Measurements from ENCODE around the gene ZNF24. TPM values are rescaled to one million over a fixed set of nuclear protein-coding genes. Genes with fewer than 3 reads are reported as not detected.

ZNF24 gene
- total and polyA plus RNA-seq, 10 of the 15 experiments (the other 5 are each of a cell fraction or from before 2014, with no cell fraction given) = 13.6 to 41.7 (median 28.3) TPM

DNA sequence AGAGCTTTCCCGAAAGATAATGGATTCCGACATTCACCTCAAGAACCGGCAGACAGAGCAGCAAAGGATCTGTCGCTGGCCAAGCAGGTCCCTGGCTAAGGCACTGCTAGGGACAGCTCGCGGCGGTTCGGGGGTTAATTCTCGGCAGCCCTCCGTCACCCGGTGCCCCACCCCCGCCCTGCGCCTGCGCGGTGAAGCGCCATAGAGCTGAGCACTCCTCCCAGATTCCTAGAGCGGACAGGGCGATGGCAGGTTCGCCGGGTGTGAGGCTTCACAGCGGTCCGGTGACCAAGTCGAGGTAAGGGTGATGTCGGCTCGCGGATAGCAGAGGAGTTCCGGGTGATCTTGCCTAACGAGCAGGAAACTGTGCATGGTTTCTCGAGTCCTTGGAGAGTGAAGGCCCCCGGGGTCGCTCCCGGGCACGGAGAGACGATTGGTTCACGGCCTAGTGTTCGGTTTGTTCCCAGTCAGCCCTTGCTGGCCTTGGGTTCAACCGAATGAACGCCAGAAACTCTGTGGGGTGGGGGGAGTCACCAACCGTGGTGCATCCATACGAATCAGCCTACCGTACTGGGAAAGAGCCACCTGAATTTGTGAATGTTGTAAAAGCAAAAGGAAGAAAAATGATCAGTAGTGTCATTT, 54.0 kb downstream of the ZNF24 start, which contains the start of gene ZSCAN30:
Gene ZSCAN30, minus strand, starts transcription at position 136 of the 642 bp plus-strand sequence. CDS start 25,877 bp downstream, outside the sequence.
- H3K9ac ChIP-seq (ENCODE audit: control insufficient read depth, insufficient read depth, low read length) = peak within 1 kb of the TSS; percentile 86
- DNase-seq (ENCODE audit: low read depth, low spot score) = peak; percentile 86
- BruUV-seq (replicated peaks) = no TSS peak
- H3K27me3 ChIP-seq (replicated peaks in 1 of 2; ENCODE audit: control insufficient read depth in 2 of 2, insufficient read depth in 2 of 2, low read length in 1 of 2) = no peaks in the 10 kb centered on the region
- SMC1A ChIA-PET (ENCODE audit: uncharacterized antibody, unreplicated experiment) = interaction anchor here (1.0 to 4.2 kb wide), 7 partner anchors 9 to 65 kb away, joined by 3 to 21 read pairs (median 10); partner anchors contain the start of genes ZNF24 and ZNF397
- H3K9me3 ChIP-seq (replicated peaks; ENCODE audit: control insufficient read depth, insufficient read depth, low read length) = peaks cover 16% of the 10 kb centered on the region
- RAD21 ChIA-PET (ENCODE audit: unreplicated experiment) = interaction anchor here (0.6 to 1.7 kb wide), 3 partner anchors 51 to 54 kb away, joined by 3 to 4 read pairs (median 3); partner anchors contain the start of gene ZNF24
- H3K4me3 ChIP-seq = peak within 1 kb of the TSS; percentile 83
- H3K4me2 ChIP-seq (ENCODE audit: control insufficient read depth, insufficient read depth) = peak within 1 kb of the TSS; percentile 96
- CTCF ChIA-PET = interaction anchor here (0.7 to 1.3 kb wide), 3 partner anchors 48 to 510 kb away, joined by 3 to 6 read pairs (median 3); no protein-coding TSS in a partner anchor
- peaks cover 0 to 15% of the 10 kb centered on the region in 2 experiments; a peak in 2 of 4 replicates for H3K36me3 ChIP-seq (ENCODE audit: control insufficient read depth in 2 of 2, insufficient read depth in 2 of 2, low read length in 1 of 2)
- in situ Hi-C loops (cut with MboI) (loop anchor here (5.0 kb wide), 2 partner anchors 48 to 52 kb away; partner anchors contain the start of genes ZNF24 and ZNF397), intact Hi-C loops (cut with micrococcal nuclease; ENCODE audit: unreplicated experiment) (loop anchor here (1.0 to 5.0 kb wide), 3 partner anchors 50 to 248 kb away; partner anchors contain the start of genes MAPRE2 and ZNF24)
- no peaks in the 10 kb centered on the region for H4K20me1 ChIP-seq (ENCODE audit: control insufficient read depth, insufficient read depth)
- peak; percentile 97 for ATAC-seq
- no peaks in the 10 kb centered on the region; the same call in 1 of the 2 replicates for H3K4me1 ChIP-seq (ENCODE audit: control insufficient read depth, insufficient read depth, low read length)
- peak within 1 kb of the TSS; percentile 92 for H3K27ac ChIP-seq (ENCODE audit: control insufficient read depth, insufficient read depth)
- 1% methylated on average over 40 of the region's 41 CpGs for WGBS (ENCODE audit: insufficient coverage, insufficient replicate concordance, low lambda C conversion rate, missing lambda C conversion rate)
- FAIRE-seq = peak; percentile 99
- POLR2A ChIA-PET = interaction anchor here (0.6 to 2.4 kb wide), 7 partner anchors 18 to 480 kb away, joined by 3 to 13 read pairs (median 3); partner anchors contain the start of genes ZNF24 and ZNF397
- peak within 1 kb of the TSS; percentile 96 for H2AFZ ChIP-seq (ENCODE audit: control insufficient read depth, low read depth, low read length)
- H3K79me2 ChIP-seq (ENCODE audit: control insufficient read depth, insufficient read depth, low read length) = peaks cover 22% of the 10 kb centered on the region
- TF ChIP-seq ZNF384 (IDR thresholded peaks at IDR 0.05; ENCODE audit: borderline replicate concordance, low read depth, low read length) (no peak), YY1 (IDR thresholded peaks at IDR 0.05; ENCODE audit: low read depth, low read length) (peak; percentile 91), ZZZ3 (IDR thresholded peaks at IDR 0.05; ENCODE audit: control insufficient read depth, insufficient read length, low read depth) (no peak), TCF12 (IDR thresholded peaks at IDR 0.05; ENCODE audit: low read depth, low read length) (0 out of 2 replicates have a peak, but pooled peaks have one; percentile 63), SMARCA5 (IDR thresholded peaks at IDR 0.05) (peak; percentile 83), LARP7 (IDR thresholded peaks at IDR 0.05) (no peak), ZNF207 (IDR thresholded peaks at IDR 0.05; ENCODE audit: borderline replicate concordance) (peak; percentile 81), EZH2 (IDR thresholded peaks at IDR 0.05; ENCODE audit: borderline replicate concordance, control insufficient read depth, low read depth, low read length) (no peak), RUNX3 (IDR thresholded peaks at IDR 0.05; ENCODE audit: low read length) (peak; percentile 63), PKNOX1 (IDR thresholded peaks at IDR 0.05) (peak; percentile 31; the same call in 1 of the 2 replicates), KDM1A (IDR thresholded peaks at IDR 0.05; ENCODE audit: borderline replicate concordance) (no peak)
- TF ChIP-seq, protein P1, sequence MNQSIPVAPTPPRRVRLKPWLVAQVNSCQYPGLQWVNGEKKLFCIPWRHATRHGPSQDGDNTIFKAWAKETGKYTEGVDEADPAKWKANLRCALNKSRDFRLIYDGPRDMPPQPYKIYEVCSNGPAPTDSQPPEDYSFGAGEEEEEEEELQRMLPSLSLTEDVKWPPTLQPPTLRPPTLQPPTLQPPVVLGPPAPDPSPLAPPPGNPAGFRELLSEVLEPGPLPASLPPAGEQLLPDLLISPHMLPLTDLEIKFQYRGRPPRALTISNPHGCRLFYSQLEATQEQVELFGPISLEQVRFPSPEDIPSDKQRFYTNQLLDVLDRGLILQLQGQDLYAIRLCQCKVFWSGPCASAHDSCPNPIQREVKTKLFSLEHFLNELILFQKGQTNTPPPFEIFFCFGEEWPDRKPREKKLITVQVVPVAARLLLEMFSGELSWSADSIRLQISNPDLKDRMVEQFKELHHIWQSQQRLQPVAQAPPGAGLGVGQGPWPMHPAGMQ (IDR thresholded peaks at IDR 0.05; ENCODE audit: borderline replicate concordance) = no peak
- TF ChIP-seq, protein P2, sequence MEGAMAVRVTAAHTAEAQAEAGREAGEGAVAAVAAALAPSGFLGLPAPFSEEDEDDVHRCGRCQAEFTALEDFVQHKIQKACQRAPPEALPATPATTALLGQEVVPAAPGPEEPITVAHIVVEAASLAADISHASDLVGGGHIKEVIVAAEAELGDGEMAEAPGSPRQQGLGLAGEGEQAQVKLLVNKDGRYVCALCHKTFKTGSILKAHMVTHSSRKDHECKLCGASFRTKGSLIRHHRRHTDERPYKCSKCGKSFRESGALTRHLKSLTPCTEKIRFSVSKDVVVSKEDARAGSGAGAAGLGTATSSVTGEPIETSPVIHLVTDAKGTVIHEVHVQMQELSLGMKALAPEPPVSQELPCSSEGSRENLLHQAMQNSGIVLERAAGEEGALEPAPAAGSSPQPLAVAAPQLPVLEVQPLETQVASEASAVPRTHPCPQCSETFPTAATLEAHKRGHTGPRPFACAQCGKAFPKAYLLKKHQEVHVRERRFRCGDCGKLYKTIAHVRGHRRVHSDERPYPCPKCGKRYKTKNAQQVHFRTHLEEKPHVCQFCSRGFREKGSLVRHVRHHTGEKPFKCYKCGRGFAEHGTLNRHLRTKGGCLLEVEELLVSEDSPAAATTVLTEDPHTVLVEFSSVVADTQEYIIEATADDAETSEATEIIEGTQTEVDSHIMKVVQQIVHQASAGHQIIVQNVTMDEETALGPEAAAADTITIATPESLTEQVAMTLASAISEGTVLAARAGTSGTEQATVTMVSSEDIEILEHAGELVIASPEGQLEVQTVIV (IDR thresholded peaks at IDR 0.05; ENCODE audit: borderline replicate concordance, partially characterized antibody) = peak; percentile 26
